WI38 (cell line): ENCODE results near the gene AEBP1.

ENCODE experiments used
- H3K4me3 ChIP-seq: 2 replicates; pipeline ENCODE4 v1.5.1; 2011; ENCODE audit warnings: low read depth, mild to moderate bottlenecking, control low read depth, low read length
- TF ChIP-seq, protein P1 (sequence below): IDR thresholded peaks from 2 replicates; pipeline ENCODE4 v1.5.1; 2012; ENCODE audit warnings: low read depth, mild to moderate bottlenecking, control low read depth, low read length

Gene AEBP1

DNA sequence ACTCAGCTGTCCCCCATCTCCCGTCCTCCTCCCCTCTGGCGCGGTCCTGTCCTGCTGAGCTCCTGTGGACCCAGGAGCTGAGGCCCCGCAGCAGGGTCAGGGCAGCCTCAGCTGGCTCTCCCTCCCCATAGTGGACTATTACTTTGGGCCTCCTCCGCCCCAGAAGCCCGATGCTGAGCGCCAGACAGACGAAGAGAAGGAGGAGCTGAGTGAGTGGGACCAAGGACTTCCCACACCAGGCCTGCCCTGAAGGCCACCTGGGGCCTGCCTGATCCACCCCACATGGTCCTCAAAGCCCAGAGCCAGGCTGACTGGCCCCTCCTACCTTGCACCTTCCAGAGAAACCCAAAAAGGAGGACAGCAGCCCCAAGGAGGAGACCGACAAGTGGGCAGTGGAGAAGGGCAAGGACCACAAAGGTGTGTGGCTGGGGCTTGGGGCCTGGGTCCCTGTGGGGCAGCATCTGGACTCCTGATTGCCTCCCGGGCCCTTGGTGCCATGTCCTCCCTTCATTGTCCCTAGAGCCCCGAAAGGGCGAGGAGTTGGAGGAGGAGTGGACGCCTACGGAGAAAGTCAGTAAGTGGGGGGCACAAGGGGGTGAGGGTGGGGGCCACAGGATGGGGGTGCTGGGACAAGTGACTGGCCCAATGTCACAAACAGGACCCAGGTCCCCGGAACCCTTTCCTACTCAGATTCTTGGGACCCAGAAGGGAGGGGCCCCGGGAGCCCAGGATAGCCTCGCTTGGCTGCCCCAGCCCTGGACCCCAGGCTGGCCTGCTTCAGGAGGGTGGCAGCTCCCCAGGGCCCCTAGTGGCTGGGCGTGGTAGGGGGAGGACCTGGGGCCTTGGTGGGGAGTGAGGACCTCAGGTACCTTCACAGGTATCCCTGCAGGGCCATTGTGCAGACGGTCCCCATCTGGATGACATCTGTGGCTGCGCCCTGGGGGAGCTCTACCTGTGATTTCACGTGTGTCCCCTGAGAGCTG lies 4.9 kb downstream of the AEBP1 start:
- TF ChIP-seq, protein P1, sequence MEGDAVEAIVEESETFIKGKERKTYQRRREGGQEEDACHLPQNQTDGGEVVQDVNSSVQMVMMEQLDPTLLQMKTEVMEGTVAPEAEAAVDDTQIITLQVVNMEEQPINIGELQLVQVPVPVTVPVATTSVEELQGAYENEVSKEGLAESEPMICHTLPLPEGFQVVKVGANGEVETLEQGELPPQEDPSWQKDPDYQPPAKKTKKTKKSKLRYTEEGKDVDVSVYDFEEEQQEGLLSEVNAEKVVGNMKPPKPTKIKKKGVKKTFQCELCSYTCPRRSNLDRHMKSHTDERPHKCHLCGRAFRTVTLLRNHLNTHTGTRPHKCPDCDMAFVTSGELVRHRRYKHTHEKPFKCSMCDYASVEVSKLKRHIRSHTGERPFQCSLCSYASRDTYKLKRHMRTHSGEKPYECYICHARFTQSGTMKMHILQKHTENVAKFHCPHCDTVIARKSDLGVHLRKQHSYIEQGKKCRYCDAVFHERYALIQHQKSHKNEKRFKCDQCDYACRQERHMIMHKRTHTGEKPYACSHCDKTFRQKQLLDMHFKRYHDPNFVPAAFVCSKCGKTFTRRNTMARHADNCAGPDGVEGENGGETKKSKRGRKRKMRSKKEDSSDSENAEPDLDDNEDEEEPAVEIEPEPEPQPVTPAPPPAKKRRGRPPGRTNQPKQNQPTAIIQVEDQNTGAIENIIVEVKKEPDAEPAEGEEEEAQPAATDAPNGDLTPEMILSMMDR, result no peak
- H3K4me3 ChIP-seq, result no peak overlapping the region

DNA sequence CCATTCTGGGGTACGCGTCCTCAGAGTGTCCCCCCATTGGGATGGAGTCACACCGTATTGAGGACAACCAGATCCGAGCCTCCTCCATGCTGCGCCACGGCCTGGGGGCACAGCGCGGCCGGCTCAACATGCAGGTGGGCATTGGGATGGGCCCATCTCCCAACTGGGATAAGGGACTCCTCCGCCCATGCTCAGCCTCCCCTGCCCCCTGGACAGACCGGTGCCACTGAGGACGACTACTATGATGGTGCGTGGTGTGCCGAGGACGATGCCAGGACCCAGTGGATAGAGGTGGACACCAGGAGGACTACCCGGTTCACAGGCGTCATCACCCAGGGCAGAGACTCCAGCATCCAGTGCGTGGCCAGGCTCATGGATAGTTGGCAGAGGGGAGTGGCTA lies 5.8 kb downstream of the AEBP1 start:
- no peak overlapping the region for H3K4me3 ChIP-seq
- TF ChIP-seq, protein P1, result no peak

DNA sequence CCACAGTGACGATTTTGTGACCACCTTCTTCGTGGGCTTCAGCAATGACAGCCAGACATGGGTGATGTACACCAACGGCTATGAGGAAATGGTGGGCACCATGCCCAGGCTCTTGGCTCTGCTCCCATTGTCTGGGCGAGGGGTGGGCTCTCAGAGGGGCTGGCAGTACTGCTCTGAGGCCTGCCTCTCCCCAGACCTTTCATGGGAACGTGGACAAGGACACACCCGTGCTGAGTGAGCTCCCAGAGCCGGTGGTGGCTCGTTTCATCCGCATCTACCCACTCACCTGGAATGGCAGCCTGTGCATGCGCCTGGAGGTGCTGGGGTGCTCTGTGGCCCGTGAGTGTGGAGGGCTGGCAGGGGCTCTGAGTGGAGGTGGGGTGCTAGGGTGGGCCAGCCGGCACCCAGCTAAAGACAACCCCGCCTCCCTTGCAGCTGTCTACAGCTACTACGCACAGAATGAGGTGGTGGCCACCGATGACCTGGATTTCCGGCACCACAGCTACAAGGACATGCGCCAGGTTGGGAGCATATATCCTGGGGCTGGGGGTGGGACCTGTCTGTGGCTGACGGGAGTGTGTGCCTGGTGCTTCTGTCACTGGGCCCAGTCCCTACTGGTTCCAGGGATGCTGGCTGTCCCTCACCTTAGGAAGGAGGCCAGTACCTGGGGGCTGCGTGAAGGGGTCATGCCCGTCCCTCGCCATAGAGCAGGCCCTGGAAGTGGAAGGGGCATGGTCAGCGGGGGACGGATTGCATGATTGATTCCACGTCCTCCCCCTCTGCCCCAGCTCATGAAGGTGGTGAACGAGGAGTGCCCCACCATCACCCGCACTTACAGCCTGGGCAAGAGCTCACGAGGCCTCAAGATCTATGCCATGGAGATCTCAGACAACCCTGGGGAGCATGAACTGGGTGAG lies 6.8 kb downstream of the AEBP1 start:
- H3K4me3 ChIP-seq, result no peak overlapping the region
- TF ChIP-seq, protein P1, result no peak

DNA sequence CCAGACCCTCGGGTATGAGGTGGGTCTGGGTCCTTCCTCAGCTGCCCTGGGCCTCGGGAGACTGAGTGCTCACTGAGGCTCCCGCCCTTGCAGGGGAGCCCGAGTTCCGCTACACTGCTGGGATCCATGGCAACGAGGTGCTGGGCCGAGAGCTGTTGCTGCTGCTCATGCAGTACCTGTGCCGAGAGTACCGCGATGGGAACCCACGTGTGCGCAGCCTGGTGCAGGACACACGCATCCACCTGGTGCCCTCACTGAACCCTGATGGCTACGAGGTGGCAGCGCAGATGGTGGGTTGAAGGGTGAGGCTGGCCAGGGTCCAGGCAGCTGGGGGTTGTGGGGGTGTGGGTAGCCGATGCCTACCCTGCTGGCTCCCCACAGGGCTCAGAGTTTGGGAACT lies 7.6 kb downstream of the AEBP1 start:
- TF ChIP-seq, protein P1, result no peak
- no peak overlapping the region for H3K4me3 ChIP-seq

DNA sequence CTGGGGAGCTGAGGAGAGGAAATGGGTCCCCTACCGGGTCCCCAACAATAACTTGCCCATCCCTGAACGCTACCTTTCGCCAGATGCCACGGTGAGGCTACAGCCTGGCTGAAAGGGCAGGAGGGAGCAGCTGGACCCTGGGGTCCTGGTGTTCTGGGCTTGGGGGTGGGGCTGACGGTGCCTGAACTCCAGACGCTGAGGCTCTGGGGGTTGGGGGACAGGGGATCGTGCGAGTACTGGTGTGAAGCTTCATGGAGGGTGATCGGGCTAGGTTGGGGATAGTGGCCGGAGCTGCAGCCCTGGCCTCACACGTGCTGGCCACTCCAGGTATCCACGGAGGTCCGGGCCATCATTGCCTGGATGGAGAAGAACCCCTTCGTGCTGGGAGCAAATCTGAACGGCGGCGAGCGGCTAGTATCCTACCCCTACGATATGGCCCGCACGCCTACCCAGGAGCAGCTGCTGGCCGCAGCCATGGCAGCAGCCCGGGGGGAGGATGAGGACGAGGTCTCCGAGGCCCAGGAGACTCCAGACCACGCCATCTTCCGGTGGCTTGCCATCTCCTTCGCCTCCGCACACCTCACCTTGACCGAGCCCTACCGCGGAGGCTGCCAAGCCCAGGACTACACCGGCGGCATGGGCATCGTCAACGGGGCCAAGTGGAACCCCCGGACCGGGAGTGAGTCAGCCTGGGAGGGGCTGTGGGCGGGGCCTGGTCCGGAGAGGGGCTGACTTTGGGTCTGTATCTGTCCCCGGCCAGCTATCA lies 8.3 kb downstream of the AEBP1 start:
- TF ChIP-seq, protein P1, result no peak
- H3K4me3 ChIP-seq, result no peak overlapping the region

DNA sequence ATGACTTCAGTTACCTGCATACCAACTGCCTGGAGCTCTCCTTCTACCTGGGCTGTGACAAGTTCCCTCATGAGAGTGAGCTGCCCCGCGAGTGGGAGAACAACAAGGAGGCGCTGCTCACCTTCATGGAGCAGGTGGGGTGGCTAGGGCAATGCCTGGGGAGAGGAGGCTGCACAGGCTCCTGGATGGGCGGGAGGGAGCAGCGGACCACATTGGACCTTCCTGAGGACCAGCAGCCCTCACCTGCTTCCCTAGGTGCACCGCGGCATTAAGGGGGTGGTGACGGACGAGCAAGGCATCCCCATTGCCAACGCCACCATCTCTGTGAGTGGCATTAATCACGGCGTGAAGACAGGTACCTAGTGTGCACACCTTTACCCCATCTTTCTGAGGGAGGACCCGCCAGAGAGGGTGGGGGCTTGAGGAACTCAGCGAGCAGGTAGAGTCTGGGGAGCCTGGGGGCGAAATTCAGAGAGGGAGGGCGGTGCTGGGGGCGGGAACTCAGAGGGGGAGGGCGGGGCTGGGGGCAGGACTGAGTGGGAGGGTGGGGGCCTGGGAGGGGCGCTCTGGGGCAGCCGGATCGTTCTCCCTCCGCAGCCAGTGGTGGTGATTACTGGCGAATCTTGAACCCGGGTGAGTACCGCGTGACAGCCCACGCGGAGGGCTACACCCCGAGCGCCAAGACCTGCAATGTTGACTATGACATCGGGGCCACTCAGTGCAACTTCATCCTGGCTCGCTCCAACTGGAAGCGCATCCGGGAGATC lies 9.0 kb downstream of the AEBP1 start:
- TF ChIP-seq, protein P1, result no peak
- H3K4me3 ChIP-seq, result no peak overlapping the region
